Brain microvascular endothelial cell (primary cell): Measurements from ENCODE around the gene GZMA.
"Not testable (repeated sequence)": the region's sequence is repeated elsewhere in the genome, so short reads cannot be mapped to it uniquely, and the experiment has no call there.

Experiments
- DNase-seq: peaks from one replicate; pipeline ENCODE4 v3.0.0-alpha.2; 2020
- H3K27ac ChIP-seq: fragments of 250-450 bp; sonication (Bioruptor Pico); 2 replicates; pipeline ENCODE4 v1.5.1; 2020; ENCODE audit warnings: mild to moderate bottlenecking, moderate library complexity
- H3K27me3 ChIP-seq: fragments of 250-450 bp; sonication (Bioruptor Pico); replicated peaks from 2 replicates; pipeline ENCODE4 v1.5.1; 2020; ENCODE audit warnings: mild to moderate bottlenecking
- H3K36me3 ChIP-seq: fragments of 250-450 bp; sonication (Bioruptor Pico); replicated peaks from 2 replicates; pipeline ENCODE4 v1.5.1; 2020; ENCODE audit warnings: mild to moderate bottlenecking
- H3K4me3 ChIP-seq: 2 replicates; pipeline ENCODE4 v1.5.1; 2011; ENCODE audit warnings: low read depth, mild to moderate bottlenecking, control low read depth, low read length, moderate library complexity
- in situ Hi-C: cut with HindIII; loops from 2 replicates; pipeline ENCODE4 v1.10.0; 2017; ENCODE audit warnings: low sequenced_read_pairs, low pct_ligation_motif_present
- TF ChIP-seq, protein P1 (sequence below): IDR thresholded peaks from 2 replicates; pipeline ENCODE4 v1.5.1; 2011; ENCODE audit warnings: low read depth, mild to moderate bottlenecking, moderate library complexity, low read length, control low read depth, inconsistent platforms; ENCODE audit errors: missing control alignments

GZMA gene

DNA sequence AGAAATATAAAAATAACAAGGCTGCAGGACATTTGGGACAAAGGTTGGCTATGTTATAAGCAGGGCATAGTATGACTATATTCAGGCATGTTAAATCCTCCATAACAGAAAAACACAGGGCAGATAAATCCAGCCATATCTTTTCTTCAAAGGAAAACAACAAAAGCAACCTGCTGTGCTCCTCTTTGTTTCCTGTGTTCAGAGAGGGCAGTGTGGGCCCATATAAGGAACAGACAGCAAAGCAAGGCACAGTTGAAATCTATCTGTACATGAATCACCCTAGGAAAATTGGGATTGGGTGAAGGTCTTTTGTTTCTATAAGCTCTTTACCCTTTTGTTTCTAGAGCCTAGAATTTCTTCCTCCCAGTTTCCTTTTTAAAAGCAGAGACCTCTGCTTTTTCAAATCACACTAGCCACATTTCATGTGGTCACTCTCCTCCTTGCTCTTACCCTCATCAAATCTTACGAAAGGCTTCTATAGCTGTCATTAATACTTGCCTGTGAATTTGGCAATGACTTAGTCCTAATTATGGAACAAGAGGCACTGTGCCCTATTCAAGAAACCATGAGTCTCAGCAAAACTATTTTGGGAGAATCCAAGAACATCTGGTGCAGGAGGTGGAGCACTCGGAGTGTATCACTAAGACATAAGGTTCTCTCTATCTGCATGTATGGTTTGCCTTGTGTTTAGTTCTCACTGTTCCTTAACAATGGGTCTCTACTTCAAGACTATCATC lies 1.8 kb downstream of the GZMA start:
- Histone ChIP-seq H3K4me3 (no peak overlapping the region), H3K27me3 (no peaks in the 10 kb centered on the region), H3K27ac (no peak overlapping the region), H3K36me3 (no peaks in the 10 kb centered on the region)
- in situ Hi-C loops, result no loop called here
- DNase-seq, result no peak
- TF ChIP-seq, protein P1, sequence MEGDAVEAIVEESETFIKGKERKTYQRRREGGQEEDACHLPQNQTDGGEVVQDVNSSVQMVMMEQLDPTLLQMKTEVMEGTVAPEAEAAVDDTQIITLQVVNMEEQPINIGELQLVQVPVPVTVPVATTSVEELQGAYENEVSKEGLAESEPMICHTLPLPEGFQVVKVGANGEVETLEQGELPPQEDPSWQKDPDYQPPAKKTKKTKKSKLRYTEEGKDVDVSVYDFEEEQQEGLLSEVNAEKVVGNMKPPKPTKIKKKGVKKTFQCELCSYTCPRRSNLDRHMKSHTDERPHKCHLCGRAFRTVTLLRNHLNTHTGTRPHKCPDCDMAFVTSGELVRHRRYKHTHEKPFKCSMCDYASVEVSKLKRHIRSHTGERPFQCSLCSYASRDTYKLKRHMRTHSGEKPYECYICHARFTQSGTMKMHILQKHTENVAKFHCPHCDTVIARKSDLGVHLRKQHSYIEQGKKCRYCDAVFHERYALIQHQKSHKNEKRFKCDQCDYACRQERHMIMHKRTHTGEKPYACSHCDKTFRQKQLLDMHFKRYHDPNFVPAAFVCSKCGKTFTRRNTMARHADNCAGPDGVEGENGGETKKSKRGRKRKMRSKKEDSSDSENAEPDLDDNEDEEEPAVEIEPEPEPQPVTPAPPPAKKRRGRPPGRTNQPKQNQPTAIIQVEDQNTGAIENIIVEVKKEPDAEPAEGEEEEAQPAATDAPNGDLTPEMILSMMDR, result no peak

GRCh38 chr5:55104946-55105701 lies 2.7 kb downstream of the GZMA start:
- Histone ChIP-seq H3K27ac (no peak overlapping the region), H3K27me3 (no peaks in the 10 kb centered on the region), H3K36me3 (no peaks in the 10 kb centered on the region), H3K4me3 (no peak overlapping the region)
- TF ChIP-seq, protein P1, result no peak
- in situ Hi-C loops, result no loop called here
- DNase-seq, result no peak

- H3K36me3 ChIP-seq, DNase-seq, H3K27ac ChIP-seq, in situ Hi-C loops, H3K27me3 ChIP-seq, H3K4me3 ChIP-seq: not testable (repeated sequence)
Measured at GRCh38 chr5:55105976-55106375, 3.5 kb downstream of the GZMA start.

GRCh38 chr5:55108661-55109060 lies 6.2 kb downstream of the GZMA start:
- H3K27ac ChIP-seq, result no peak overlapping the region
- peak; percentile 12 for DNase-seq
- no peak overlapping the region for H3K4me3 ChIP-seq
- no peaks in the 10 kb centered on the region for H3K27me3 ChIP-seq
- TF ChIP-seq, protein P1, result no peak
- in situ Hi-C loops, result no loop called here
- H3K36me3 ChIP-seq, result no peaks in the 10 kb centered on the region

- TF ChIP-seq, protein P1, result no peak
- no peak for DNase-seq
- Histone ChIP-seq H3K27ac (no peak overlapping the region), H3K36me3 (no peaks in the 10 kb centered on the region), H3K27me3 (no peaks in the 10 kb centered on the region), H3K4me3 (no peak overlapping the region)
- in situ Hi-C loops, result no loop called here
Measured at GRCh38 chr5:55110217-55110616, 7.8 kb downstream of the GZMA start.

- no peak overlapping the region for H3K27ac ChIP-seq
- TF ChIP-seq, protein P1, result no peak
- H3K36me3 ChIP-seq, result no peaks in the 10 kb centered on the region
- in situ Hi-C loops, result no loop called here
- no peaks in the 10 kb centered on the region for H3K27me3 ChIP-seq
- no peak overlapping the region for H3K4me3 ChIP-seq
- no peak for DNase-seq
Measured at GRCh38 chr5:55113327-55113726, 10.9 kb downstream of the GZMA start.
